GM12875 (cell line): ENCODE data around the gene FAM151A.
"Not testable (repeated sequence)": the region's sequence is repeated elsewhere in the genome, so short reads cannot be mapped to it uniquely, and the experiment has no call there.

Experiments
- H3K4me3 ChIP-seq: one replicate; pipeline ENCODE4 v1.5.1; 2011; ENCODE audit warnings: low read depth, low read length, control low read depth
- TF ChIP-seq, protein P1 (sequence below): IDR thresholded peaks from 2 replicates; pipeline ENCODE4 v1.5.1; 2011; ENCODE audit warnings: low read depth, mild to moderate bottlenecking, control low read depth, inconsistent platforms, low read length, moderate library complexity, borderline replicate concordance; ENCODE audit not compliant: insufficient read depth

FAM151A gene

DNA sequence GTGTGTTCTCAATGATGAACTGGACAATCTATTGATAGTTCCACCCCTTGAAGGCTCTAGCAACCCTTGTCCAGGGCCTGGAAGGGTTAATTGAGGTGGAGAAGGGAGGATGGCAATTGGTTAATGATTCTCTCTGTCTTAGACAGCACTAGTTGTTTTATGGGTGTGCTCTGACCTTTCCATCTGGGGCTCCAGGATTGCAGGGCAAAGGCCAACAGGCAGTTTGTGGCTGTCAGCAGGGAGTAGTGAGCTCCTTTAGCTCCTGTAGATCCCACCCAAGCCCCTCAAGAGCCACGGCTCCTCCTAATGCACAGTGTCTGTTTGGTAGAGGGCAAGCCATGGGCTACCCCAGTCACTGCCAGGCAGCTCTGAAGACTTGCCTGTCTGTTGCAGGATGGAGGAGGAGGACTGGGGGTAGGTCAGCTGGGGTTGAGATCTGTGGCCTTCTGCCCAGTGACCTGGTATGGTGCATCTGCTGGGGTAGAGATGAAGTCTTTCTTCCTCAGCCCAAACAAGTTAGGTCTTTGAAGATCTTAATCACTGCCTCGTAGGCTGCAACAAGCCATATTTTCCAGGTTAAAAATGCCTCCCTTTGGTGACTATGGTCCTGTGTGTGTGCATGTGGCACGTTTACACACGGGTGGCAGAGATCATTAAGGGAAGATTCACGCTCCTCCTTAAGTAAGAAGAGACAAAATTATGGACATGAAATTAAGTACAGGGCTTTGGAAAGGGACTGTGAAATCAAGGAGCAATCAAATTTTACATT, 26.0 kb upstream of the FAM151A start:
- TF ChIP-seq, protein P1, sequence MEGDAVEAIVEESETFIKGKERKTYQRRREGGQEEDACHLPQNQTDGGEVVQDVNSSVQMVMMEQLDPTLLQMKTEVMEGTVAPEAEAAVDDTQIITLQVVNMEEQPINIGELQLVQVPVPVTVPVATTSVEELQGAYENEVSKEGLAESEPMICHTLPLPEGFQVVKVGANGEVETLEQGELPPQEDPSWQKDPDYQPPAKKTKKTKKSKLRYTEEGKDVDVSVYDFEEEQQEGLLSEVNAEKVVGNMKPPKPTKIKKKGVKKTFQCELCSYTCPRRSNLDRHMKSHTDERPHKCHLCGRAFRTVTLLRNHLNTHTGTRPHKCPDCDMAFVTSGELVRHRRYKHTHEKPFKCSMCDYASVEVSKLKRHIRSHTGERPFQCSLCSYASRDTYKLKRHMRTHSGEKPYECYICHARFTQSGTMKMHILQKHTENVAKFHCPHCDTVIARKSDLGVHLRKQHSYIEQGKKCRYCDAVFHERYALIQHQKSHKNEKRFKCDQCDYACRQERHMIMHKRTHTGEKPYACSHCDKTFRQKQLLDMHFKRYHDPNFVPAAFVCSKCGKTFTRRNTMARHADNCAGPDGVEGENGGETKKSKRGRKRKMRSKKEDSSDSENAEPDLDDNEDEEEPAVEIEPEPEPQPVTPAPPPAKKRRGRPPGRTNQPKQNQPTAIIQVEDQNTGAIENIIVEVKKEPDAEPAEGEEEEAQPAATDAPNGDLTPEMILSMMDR, result no peak
- H3K4me3 ChIP-seq, result no peak overlapping the region

DNA sequence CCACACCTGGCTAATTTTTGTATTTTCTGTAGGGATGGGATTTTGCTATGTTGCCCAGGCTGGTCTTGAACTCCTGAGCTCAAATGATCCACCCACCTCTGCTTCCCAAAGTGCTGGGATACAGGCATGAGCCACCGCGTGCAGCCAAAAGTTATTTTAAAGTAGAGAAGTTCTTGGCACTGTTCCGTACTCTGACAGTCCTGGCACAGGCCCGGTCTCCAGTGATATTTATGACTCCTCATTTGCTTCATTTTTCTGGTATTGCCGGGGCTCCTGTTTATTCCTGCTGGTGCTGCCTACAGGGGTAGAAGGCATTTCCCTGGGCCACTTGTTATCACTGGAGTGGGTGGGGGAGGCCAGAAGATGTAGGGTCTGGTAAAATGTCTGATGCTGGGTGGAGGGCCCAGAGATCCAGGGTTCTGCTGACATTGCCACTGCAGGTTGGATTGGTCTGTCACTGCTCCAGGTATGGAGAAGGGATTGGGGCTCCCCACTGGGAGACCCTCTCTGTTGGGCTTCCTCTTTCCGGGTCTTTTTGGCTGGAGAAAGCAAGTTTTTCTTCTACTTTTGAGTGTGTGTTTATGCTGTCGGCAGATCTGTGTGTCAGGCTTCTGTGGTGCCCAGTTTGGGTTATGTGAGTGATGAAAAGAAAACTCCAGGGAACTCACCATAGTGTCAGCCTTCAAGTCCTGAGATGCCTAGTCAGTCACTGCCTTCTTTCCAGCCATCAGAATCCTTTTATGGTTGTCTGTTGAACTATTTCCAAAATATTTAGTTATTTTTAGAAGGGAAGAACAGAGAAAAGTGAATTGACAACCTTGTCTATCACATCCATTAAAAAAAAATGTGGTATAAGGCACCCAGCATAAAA, 22.7 kb upstream of the FAM151A start:
- no peak overlapping the region for H3K4me3 ChIP-seq
- TF ChIP-seq, protein P1, result no peak

DNA sequence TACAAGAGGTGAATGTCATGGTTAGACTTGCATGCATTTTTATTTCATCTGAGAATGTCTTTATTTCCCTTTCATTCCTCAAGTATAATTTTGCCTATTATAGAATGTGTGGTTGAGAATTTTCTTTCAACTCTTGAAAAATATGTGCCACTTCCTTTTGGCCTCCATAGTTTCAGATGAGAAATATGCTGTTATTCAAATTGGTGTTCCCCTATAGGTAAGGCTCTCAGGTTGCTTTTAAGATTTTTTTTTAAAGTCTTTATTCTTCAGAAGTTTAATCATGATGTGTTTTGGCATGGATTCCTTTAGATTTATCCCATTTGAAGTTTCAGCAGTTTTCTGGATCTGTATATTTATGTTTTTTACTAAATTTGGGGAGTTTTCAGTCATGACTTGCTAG, 20.4 kb upstream of the FAM151A start:
- no peak overlapping the region for H3K4me3 ChIP-seq
- TF ChIP-seq, protein P1, result no peak

DNA sequence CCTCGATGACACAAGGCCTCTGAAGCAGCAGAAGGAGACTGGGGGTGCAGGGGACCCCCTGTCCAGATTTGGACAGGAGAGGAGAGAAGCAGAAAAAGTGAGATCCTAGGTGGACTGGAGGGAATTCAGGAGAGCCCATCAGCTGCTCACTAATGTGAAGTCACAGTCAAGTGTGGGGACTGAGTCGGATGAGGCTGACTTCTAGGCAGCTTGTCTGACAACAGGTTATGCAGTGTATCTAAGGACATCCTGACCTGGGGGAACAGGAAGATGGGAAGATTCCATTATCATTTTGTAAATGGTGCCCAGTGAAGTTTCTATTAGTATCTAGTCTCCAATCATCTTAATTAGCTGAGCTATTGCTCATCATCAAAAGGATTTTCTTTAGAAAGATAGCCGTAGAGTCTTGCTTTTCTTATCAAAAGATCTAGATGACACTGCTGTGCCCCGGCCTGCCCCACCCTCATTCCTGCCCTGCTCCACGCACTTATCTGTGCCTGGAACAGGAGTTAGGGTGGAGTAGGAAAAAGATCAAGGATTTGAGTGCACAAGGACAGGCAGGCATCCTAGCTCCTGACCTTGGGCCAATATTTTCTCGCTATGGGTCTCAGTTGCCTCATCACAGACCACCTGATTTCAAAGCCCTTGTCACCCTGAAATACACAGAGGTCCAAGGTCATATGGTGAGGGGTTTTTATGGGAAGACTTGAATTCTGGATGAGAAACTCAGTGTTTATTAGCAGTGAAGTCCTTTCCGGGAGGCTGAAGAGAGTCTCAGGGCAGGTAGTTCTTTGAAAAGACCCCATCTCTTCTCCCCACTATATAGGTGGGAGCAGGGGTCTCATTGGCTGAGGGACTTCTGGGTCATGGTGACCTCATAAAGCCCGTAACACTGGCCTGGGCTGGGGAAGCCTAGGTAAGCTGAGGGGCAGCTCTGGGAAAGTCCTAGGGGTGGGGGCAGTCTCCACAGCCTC, 17.8 kb upstream of the FAM151A start, which contains the start of gene MROH7:
Gene MROH7 (plus strand): TSS at position 924 of the 974 bp plus-strand sequence. CDS start 11,141 bp downstream, outside the sequence.
- no peak within 1 kb of the TSS for H3K4me3 ChIP-seq
- TF ChIP-seq, protein P1, result no peak

DNA sequence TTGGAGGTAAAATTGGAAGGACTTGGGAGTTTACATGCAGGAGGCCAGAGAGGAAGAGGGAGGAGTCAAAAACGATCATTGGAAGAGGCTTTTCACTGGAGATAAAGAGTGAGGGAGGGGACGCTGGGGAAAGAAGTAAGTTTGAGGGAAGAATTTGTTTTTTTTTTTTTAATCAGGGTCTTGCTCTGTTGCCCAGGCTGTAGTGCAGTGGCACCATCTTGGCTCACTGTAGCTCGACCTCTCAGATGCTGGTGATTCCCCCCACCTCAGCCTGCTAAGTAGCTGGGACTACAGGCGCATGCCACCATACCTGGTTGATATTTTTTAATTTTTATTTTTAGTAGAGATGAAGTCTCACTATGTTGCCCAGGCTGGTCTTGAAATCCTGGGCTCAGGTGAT, 17.0 kb upstream of the FAM151A start:
- H3K4me3 ChIP-seq, result no peak overlapping the region
- TF ChIP-seq, protein P1, result no peak

DNA sequence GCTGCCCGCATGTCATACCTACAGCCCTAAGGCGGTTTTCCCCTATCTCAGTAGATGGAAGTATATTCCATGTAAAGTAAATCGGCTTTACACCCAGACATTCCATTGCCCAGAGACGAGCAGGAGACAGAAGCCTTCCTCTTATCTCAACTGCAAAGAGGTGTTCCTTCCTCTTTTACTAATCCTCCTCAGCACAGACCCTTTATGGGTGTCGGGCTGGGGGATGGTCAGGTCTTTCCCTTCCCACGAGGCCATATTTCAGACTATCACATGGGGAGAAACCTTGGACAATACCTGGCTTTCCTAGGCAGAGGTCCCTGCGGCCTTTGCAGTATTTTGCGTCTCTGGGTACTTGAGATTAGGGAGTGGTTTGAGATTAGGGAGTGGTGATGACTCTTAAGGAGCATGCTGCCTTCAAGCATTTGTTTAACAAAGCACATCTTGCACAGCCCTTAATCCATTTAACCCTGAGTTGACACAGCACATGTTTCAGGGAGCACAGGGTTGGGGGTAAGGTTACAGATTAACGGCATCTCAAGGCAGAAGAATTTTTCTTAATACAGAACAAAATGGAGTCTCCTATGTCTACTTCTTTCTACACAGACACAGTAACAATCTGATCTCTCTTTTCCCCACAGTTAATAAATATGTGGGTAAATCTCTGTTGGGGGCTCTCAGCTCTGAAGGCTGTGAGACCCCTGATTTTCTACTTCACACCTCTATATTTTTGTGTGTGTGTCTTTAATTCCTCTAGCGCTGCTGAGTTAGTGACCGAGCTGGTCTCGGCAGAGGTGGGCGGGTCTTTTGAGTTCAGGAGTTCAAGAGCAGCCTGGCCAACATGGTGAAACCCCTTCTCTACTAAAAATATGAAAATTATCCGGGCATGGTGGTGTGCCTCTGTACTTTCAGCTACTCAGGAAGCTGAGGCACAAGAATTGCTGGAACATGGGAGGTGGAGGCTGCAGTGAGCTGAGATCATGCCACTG, 13.4 kb upstream of the FAM151A start:
- not testable (repeated sequence) for H3K4me3 ChIP-seq

DNA sequence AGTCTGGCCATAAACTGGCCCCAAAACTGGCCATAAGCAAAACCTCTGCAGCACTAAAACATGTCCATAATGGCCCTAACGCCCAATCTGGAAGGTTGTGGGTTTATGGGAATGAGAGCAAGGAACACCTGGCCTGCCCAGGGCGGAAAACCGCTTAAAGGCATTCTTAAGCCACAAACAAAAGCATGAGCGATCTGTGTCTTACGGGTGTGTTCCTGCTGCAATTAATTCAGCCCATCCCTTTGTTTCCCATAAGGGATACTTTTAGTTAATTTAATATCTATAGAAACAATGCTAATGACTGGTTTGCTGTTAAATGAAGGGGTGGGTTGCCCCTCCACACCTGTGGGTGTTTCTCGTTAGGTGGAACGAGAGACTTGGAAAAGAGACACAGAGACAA, 12.5 kb upstream of the FAM151A start:
- H3K4me3 ChIP-seq, result not testable (repeated sequence)
